Body of pancreas (tissue), 4 donors: Measurements from ENCODE around the gene ALPL.

Experiments used
- POLR2A ChIP-seq, 3 donors: fragments of 450-650 bp; IDR thresholded peaks; one replicate each; pipeline ENCODE4 v1.6.1; 2016; ENCODE audit warnings: antibody characterized with exemption in 3 of 3, mild to moderate bottlenecking in 2 of 3
- TF ChIP-seq, protein P1 (sequence below), 7 experiments: fragments of 450-650 bp in 4 of 7; fragments of 200-600 bp in 3 of 7; sonication (generic) in 3 of 7; IDR thresholded peaks; one replicate each; pipeline ENCODE4 v1.5.1; 2016 to 2019; ENCODE audit warnings: antibody characterized with exemption in 7 of 7

DNA sequence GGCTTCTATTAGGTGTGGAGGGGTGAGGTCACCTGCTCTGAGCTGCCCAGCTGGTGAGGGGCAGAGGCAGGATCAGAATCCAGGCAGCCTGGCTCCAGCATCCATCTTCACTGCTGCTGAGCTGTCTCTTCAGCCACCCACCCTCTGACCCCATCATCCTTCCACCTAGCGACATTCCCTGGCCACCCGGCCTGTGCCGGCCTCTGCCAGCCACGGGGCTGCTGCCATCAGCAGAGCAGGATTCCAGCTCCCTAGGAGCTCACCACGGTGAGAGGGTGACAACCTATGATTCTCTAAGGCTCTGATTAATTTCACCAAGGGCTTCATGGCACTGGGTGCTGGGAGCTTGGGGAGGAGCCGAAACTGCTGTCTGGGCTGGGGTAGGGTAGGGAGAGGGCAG, 32.1 kb downstream of the ALPL start:
- TF ChIP-seq, protein P1, sequence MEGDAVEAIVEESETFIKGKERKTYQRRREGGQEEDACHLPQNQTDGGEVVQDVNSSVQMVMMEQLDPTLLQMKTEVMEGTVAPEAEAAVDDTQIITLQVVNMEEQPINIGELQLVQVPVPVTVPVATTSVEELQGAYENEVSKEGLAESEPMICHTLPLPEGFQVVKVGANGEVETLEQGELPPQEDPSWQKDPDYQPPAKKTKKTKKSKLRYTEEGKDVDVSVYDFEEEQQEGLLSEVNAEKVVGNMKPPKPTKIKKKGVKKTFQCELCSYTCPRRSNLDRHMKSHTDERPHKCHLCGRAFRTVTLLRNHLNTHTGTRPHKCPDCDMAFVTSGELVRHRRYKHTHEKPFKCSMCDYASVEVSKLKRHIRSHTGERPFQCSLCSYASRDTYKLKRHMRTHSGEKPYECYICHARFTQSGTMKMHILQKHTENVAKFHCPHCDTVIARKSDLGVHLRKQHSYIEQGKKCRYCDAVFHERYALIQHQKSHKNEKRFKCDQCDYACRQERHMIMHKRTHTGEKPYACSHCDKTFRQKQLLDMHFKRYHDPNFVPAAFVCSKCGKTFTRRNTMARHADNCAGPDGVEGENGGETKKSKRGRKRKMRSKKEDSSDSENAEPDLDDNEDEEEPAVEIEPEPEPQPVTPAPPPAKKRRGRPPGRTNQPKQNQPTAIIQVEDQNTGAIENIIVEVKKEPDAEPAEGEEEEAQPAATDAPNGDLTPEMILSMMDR (IDR thresholded peaks at IDR 0.05) = no peak
- TF ChIP-seq POLR2A (IDR thresholded peaks at IDR 0.05) = no peak
